B cell (primary cell): ENCODE results near the gene ENDOV. TPM values are rescaled to one million over a fixed set of nuclear protein-coding genes. Genes with fewer than 3 reads are reported as not detected.
"Not testable (repeated sequence)": the region's sequence is repeated elsewhere in the genome, so short reads cannot be mapped to it uniquely, and the experiment has no call there.

ENCODE experiments used
- ATAC-seq: fragments of 200-7000 bp; cut with Tn5 transposase; one replicate; pipeline ENCODE4 v1.10.0; 2021; ENCODE audit warnings: low read depth, mild to moderate bottlenecking, moderate number of reproducible peaks, moderate library complexity
- CTCF ChIA-PET: fragments of 350-600 bp; sonication (Branson Sonifier 250); formaldehyde crosslinking; loops from one replicate; lab custom pipeline; 2021; ENCODE audit warnings: antibody characterized with exemption, inconsistent platforms; lab: Charles Lee
- POLR2A ChIA-PET: fragments of 350-600 bp; sonication (Branson Sonifier 250); formaldehyde crosslinking; loops from one replicate; lab custom pipeline; 2021; ENCODE audit warnings: antibody characterized with exemption; lab: Charles Lee
- DNase-seq: peaks from one replicate; pipeline ENCODE4 v3.0.0; 2013
- H2AFZ ChIP-seq: 2 replicates; pipeline ENCODE4 v1.6.1; 2012; ENCODE audit warnings: mild to moderate bottlenecking, low read depth, low read length; ENCODE audit not compliant: insufficient read depth, poor library complexity, severe bottlenecking
- H3K27ac ChIP-seq, 2 donors: 1 replicate in 1 of 2; 2 replicates in 1 of 2; pipeline ENCODE4 v1.5.1; 2012 to 2013; ENCODE audit warnings: low read length in 2 of 2, mild to moderate bottlenecking in 2 of 2, moderate library complexity in 1 of 2
- H3K27me3 ChIP-seq, 4 experiments: fragments of 200-600 bp in 1 of 4; sonication (generic) in 1 of 4; replicated peaks in 1 of 4; 1 replicate in 2 of 4; 2 replicates in 2 of 4; pipeline versions ENCODE4 v1.6.1 to v1.7.0; 2013 to 2016; ENCODE audit warnings: low read length in 3 of 4, mild to moderate bottlenecking in 2 of 4, mixed read lengths in 1 of 4, moderate library complexity in 1 of 4; ENCODE audit not compliant: insufficient read depth in 4 of 4, control insufficient read depth in 3 of 4; ENCODE audit errors: control extremely low read depth in 1 of 4
- H3K36me3 ChIP-seq, 2 experiments: replicated peaks in 1 of 2; 1 replicate in 1 of 2; 2 replicates in 1 of 2; pipeline versions ENCODE4 v1.6.1 to v1.7.1; 2013; ENCODE audit warnings: low read length in 1 of 2; ENCODE audit not compliant: insufficient read depth in 2 of 2, control insufficient read depth in 1 of 2; ENCODE audit errors: control extremely low read depth in 1 of 2, extremely low read depth in 1 of 2
- H3K4me1 ChIP-seq, 2 donors: fragments of 200-600 bp in 1 of 2; sonication (generic) in 1 of 2; 1 replicate in 1 of 2; 2 replicates in 1 of 2; pipeline versions ENCODE4 v1.5.1 to v1.6.1; 2013 to 2017; ENCODE audit warnings: low read length in 2 of 2; ENCODE audit not compliant: control insufficient read depth in 2 of 2, insufficient read depth in 2 of 2
- H3K4me2 ChIP-seq: replicated peaks from 2 replicates; pipeline ENCODE3; 2012; ENCODE audit warnings: mild to moderate bottlenecking, low read depth, low read length; ENCODE audit not compliant: poor library complexity, severe bottlenecking
- H3K4me3 ChIP-seq, 5 experiments: fragments of 200-600 bp in 1 of 5; sonication (generic) in 1 of 5; 1 replicate in 3 of 5; 2 replicates in 2 of 5; pipeline versions ENCODE4 v1.5.1 to v1.7.0; 2011 to 2016; ENCODE audit warnings: low read length in 4 of 5, mild to moderate bottlenecking in 4 of 5, low read depth in 2 of 5, control low read depth in 1 of 5, moderate library complexity in 1 of 5; ENCODE audit not compliant: insufficient read depth in 1 of 5; ENCODE audit errors: control extremely low read depth in 1 of 5, extremely low read depth in 1 of 5
- H3K79me2 ChIP-seq: fragments of 200-600 bp; sonication (generic); one replicate; pipeline ENCODE4 v1.6.0; 2016; ENCODE audit warnings: low read length; ENCODE audit not compliant: control insufficient read depth, insufficient read depth
- H3K9ac ChIP-seq: fragments of 200-600 bp; sonication (generic); 2 replicates; pipeline ENCODE4 v1.6.1; 2017; ENCODE audit warnings: mild to moderate bottlenecking, low read length, moderate library complexity
- H3K9me3 ChIP-seq, 3 donors: one replicate each; pipeline versions ENCODE4 v1.6.1 to v1.7.1; 2013; ENCODE audit warnings: low read length in 2 of 3; ENCODE audit not compliant: control insufficient read depth in 2 of 3, insufficient read depth in 1 of 3; ENCODE audit errors: control extremely low read depth in 1 of 3
- H4K20me1 ChIP-seq: 2 replicates; pipeline ENCODE4 v1.6.0; 2012; ENCODE audit warnings: mild to moderate bottlenecking, low read length; ENCODE audit not compliant: insufficient read depth, control insufficient read depth, poor library complexity, severe bottlenecking
- H3K27ac Mint-ChIP-seq: one replicate; pipeline ENCODE4 v1.8.0; 2021; ENCODE audit warnings: mixed read lengths
- H3K27me3 Mint-ChIP-seq: one replicate; pipeline ENCODE4 v1.8.0; 2021; ENCODE audit warnings: mixed read lengths
- H3K4me1 Mint-ChIP-seq: one replicate; pipeline ENCODE4 v1.8.0; 2021; ENCODE audit warnings: mixed read lengths
- H3K4me3 Mint-ChIP-seq: one replicate; pipeline ENCODE4 v1.8.0; 2021; ENCODE audit warnings: mixed read lengths
- H3K9me3 Mint-ChIP-seq: one replicate; pipeline ENCODE4 v1.8.0; 2022; ENCODE audit warnings: mixed read lengths; ENCODE audit not compliant: insufficient read depth
- EZH2 ChIP-seq: IDR thresholded peaks from 2 replicates; pipeline ENCODE4 v1.6.1; 2012; ENCODE audit warnings: borderline replicate concordance, low read depth, mild to moderate bottlenecking, moderate library complexity, low read length; ENCODE audit not compliant: insufficient read depth, poor library complexity, severe bottlenecking
- WGBS: methylation state at CpG from one replicate; pipeline ENCODE4 v1.1.5; 2013; ENCODE audit warnings: missing lambda C conversion rate; ENCODE audit not compliant: insufficient coverage; 5-methylcytosine and 5-hydroxymethylcytosine counted together
- intact Hi-C: fragments of 100-400 bp; cut with micrococcal nuclease; formaldehyde crosslinking; loops from one replicate; pipeline ENCODE4 v1.10.0; 2022
- polyA plus RNA-seq: library from polyadenylated mRNA; depleted of rRNA; stranded (reverse); fragments of >200 nt; gene quantifications from 2 replicates; pipeline ENCODE4 v1.2.3, GENCODE V29; 2012
- total RNA-seq, 2 donors: library from RNA; stranded (reverse); fragments of 120-200 nt in 1 of 2; gene quantifications; 1 replicate in 1 of 2; 2 replicates in 1 of 2; pipeline versions ENCODE4 v1.2.3 to v1.2.4, GENCODE V29; 2013 to 2022
- TF ChIP-seq, protein P1 (sequence below): fragments of 200-600 bp; IDR thresholded peaks from one replicate; pipeline ENCODE4 v1.8.0; 2022; ENCODE audit warnings: antibody characterized with exemption, mild to moderate bottlenecking

Gene ENDOV
- total and polyA plus RNA-seq, 2 donors (not counting 1 experiment from before 2014, with no cell fraction given) = 25.3 to 49.5 TPM

DNA sequence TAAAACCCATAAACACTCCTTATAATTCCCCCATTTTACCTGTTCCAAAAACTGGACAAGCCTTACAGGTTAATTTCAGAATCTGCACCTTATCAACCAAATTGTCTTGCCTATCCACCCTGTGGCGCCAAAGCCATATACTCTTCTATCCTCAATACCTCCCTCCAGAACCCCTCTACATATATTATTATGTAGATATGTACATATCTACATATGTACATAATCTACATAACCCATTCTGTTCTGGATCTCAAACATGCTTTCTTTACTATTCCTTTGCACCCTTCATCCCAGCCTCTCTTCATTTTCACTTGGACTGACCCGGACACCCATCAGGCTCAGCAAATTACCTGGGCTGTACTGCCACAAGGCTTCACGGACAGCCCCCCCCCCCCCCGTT, 12.0 kb upstream of the ENDOV start:
- Histone ChIP-seq H3K36me3 (no peaks in the 10 kb centered on the region), H3K9me3 (no peaks in the 10 kb centered on the region), H2AFZ (no peak overlapping the region), H3K4me3 (no peak overlapping the region), H3K4me2 (no peak overlapping the region), H3K4me1 (no peaks in the 10 kb centered on the region), H4K20me1 (no peaks in the 10 kb centered on the region), H3K27ac (no peak overlapping the region), H3K27me3 (peaks cover 0 to 8% (median 0%) of the 10 kb centered on the region in 4 experiments), H3K79me2 (no peaks in the 10 kb centered on the region), H3K9ac (no peak overlapping the region)
- intact Hi-C loops = no loop called here
- POLR2A ChIA-PET = no interaction called here
- H3K4me3 Mint-ChIP-seq = no peak overlapping the region
- DNase-seq = no peak
- no peak overlapping the region for H3K27ac Mint-ChIP-seq
- no peaks in the 10 kb centered on the region for H3K9me3 Mint-ChIP-seq
- H3K4me1 Mint-ChIP-seq = peaks cover 2% of the 10 kb centered on the region
- TF ChIP-seq, protein P1, sequence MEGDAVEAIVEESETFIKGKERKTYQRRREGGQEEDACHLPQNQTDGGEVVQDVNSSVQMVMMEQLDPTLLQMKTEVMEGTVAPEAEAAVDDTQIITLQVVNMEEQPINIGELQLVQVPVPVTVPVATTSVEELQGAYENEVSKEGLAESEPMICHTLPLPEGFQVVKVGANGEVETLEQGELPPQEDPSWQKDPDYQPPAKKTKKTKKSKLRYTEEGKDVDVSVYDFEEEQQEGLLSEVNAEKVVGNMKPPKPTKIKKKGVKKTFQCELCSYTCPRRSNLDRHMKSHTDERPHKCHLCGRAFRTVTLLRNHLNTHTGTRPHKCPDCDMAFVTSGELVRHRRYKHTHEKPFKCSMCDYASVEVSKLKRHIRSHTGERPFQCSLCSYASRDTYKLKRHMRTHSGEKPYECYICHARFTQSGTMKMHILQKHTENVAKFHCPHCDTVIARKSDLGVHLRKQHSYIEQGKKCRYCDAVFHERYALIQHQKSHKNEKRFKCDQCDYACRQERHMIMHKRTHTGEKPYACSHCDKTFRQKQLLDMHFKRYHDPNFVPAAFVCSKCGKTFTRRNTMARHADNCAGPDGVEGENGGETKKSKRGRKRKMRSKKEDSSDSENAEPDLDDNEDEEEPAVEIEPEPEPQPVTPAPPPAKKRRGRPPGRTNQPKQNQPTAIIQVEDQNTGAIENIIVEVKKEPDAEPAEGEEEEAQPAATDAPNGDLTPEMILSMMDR = no peak
- TF ChIP-seq EZH2 = no peak
- WGBS = 86% methylated on average over 1 of the region's 4 CpGs
- CTCF ChIA-PET = no interaction called here
- no peak for ATAC-seq
- H3K27me3 Mint-ChIP-seq = no peaks in the 10 kb centered on the region

GRCh38 chr17:80406146-80406545, 8.8 kb upstream of the ENDOV start:
- Mint-ChIP-seq H3K9me3 (no peaks in the 10 kb centered on the region), H3K27ac (no peak overlapping the region), H3K27me3 (peaks cover 7% of the 10 kb centered on the region), H3K4me3 (no peak overlapping the region), H3K4me1 (no peaks in the 10 kb centered on the region)
- intact Hi-C loops = no loop called here
- no peak for TF ChIP-seq EZH2
- TF ChIP-seq, protein P1 = no peak
- Histone ChIP-seq H2AFZ (no peak overlapping the region), H3K4me1 (no peaks in the 10 kb centered on the region), H3K4me2 (no peak overlapping the region), H4K20me1 (no peaks in the 10 kb centered on the region), H3K27ac (no peak overlapping the region), H3K36me3 (no peaks in the 10 kb centered on the region), H3K4me3 (no peak overlapping the region), H3K9ac (no peak overlapping the region), H3K9me3 (no peaks in the 10 kb centered on the region), H3K79me2 (no peaks in the 10 kb centered on the region), H3K27me3 (peaks cover 0 to 8% (median 0%) of the 10 kb centered on the region in 4 experiments)
- CTCF ChIA-PET = no interaction called here
- ATAC-seq (no peak), DNase-seq (no peak)
- 84% methylated on average over 8 of the region's 8 CpGs for WGBS
- POLR2A ChIA-PET = no interaction called here

DNA sequence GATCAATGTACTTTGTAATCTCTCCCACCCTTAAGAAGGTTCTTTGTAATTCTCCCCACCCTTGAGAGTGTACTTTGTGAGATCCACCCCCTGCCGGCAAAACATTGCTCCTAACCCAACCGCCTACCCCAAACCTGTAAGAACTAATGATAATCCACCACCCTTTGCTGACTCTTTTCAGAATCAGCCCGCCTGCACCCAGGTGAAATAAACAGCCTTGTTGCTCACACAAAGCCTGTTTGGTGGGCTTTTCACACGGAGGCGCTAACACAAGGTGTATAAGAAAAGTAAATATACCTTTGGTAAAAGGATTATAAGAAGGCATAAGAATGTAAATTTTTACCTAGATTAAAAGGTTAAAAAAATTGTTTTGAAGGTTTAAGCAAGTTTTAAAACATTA, 7.0 kb upstream of the ENDOV start:
- DNase-seq, H3K9me3 Mint-ChIP-seq, H3K79me2 ChIP-seq, POLR2A ChIA-PET, H3K27ac Mint-ChIP-seq, ATAC-seq, H2AFZ ChIP-seq, intact Hi-C loops, H3K4me2 ChIP-seq, H3K4me1 Mint-ChIP-seq, H3K9me3 ChIP-seq, H3K4me3 ChIP-seq, H3K27ac ChIP-seq, H3K36me3 ChIP-seq, CTCF ChIA-PET, H3K4me3 Mint-ChIP-seq, H3K4me1 ChIP-seq, H4K20me1 ChIP-seq, H3K9ac ChIP-seq, H3K27me3 ChIP-seq: not testable (repeated sequence)
- H3K27me3 Mint-ChIP-seq = peaks cover 17% of the 10 kb centered on the region
- WGBS = 90% methylated on average over 2 of the region's 5 CpGs
